NCI-H1105 treated with DMSO at 0.1 percent for 48 hours (cell line): ENCODE data around the gene LGALS13.

Source experiments
- DNase-seq: peaks from one replicate; lab custom pipeline; 2025; lab: John Stamatoyannopoulos, UW

LGALS13 gene

DNA sequence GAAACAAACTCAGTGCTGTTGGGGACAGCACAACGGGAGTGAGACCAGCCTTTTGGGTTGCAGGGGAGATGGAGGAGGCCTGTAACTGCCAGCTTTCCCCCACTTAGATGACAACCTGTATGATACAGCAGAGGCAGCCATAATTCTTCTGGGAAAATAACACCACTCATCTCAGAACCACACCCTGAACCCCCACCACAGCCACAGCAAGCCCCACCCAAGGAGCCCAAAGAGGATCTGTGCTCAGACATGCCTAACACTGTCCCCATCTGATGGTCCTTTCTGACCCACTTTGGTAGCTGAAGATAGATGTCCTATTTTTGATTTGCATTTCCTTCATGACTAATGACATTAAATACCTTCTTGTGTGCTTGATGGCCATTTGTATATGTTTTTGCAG, 15.4 kb downstream of the LGALS13 start:
- no peak for DNase-seq

DNA sequence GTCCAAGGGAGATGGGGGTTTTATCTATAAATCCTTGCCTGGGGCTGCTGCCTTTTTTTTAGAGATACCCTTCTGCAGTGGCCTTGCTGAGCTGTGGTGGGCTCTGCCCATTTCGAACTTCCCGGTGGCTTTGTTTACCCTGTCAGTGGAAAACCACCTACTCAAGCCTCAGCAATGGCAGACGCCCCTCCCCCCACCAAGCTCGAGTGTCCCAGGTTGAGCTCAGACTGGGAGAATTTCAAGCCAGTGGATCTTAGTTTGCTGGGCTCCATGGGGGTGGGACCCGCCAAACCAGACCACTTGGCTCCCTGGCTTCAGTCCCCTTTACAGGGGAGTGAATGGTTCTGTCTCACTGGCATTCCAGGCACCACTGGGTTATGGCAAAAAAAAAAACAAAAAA, 21.6 kb downstream of the LGALS13 start:
- DNase-seq = no peak

DNA sequence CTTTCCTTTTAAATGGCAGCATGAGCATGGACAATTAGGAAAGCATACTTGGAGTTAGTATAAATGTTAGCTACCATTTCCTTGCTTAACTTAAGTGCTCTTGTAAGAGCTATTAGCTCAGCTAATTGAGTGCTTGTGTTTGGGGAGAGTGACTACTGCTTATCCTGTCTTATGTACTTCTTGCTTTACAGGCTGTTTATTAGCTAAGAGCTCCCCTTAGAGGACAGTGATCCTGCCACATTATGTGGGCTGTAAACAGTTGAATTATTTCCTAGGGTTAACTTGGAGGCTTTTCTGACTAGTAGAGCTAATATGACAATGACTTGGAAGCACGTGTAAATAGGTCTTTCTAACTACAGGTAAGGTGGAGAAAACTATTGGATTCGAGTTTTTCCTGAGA, 25.3 kb downstream of the LGALS13 start:
- DNase-seq = peak; percentile 0

DNA sequence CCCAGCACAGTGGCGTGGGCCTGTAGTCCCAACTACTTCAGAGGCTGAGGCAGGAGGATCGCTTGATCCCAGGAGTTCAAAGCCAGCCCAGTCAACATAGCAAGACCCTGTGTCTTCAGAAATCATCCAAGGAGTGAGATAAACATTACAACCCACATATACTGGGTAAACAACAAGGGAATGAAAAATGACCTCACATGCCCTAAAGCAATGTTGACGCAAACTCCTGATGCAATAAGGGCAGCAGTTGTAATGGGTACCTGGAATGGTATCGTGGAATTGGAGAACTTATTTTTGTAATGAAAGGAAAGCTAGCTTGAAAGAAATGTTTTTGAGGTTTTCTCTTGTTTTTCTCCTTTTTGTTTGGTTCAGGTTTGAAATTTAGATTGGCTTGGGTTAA, 28.9 kb downstream of the LGALS13 start:
- no peak for DNase-seq

DNA sequence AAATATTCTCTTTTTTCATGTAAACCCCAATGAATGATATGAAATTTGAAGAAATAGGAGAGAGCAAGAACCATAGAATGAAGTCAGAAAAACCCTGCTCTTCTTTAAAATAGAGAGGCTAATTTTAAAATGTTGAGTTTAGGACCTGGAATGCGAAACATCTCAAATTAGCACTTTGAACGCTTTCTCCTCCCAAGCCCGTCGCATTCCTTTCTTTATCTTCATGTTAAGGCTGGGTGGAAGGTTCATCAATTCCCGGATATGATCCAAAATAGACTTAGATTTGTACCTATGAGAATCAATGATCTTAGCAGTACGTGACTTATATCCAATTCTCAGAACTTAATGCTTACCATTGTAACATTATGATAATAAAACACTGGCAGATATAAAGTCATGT, 29.3 kb downstream of the LGALS13 start:
- DNase-seq = no peak

DNA sequence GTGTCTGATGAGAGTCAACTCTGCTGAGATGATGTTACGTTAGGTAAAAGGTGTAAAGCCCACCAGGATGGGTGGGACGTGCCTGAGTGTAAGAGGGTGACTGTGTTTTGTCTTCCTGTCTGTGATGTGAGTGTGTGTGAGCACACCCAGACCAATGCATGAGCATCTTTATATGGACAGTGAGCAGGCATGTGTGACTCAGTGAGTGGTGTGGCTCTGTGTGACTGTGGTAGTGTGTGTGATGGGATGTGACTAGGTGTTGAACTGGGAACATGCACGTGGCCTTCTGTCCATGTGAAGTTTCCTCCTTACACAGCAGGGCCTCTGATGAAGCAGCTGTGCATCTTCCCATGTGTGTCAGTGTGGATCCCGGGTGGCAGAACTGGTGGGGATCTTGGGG, 35.6 kb downstream of the LGALS13 start:
- no peak for DNase-seq

DNA sequence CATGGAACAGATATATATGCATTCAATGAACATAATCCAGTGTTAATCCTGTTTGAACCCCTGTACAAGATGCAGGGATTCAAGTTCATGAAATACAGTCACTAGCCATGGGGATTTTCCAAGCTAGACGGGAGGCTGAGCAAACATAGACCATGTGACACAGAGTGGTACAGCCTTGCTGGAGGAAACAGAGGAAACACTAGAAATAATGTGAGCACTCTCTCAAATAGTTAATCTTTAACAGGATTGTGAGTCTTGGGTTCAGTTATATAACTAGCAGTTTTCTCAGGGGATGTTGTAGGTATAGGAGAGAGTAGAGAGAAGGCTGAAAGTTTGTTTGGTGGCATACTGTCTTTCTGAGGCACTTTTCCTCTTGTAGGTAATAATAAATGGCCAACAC, 39.4 kb downstream of the LGALS13 start:
- DNase-seq = no peak

DNA sequence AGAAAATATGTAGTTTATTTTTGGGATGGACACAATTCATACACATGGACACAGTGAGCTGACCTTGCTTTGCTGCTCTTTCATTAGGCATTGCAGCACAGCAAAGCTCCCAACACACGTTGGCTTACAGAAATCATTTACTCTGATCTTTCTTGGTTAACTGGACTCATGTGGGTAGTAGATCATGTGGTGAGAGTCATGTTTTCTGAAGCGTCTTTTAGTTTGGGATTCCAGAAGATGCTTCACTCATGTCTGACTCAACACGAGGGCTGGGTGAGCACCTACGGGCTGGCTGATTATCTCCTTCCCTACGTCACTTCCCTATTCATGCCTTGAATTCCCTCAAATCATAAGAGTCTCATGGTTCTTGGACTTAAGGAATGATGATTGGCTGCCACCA, 41.3 kb downstream of the LGALS13 start:
- DNase-seq = no peak

DNA sequence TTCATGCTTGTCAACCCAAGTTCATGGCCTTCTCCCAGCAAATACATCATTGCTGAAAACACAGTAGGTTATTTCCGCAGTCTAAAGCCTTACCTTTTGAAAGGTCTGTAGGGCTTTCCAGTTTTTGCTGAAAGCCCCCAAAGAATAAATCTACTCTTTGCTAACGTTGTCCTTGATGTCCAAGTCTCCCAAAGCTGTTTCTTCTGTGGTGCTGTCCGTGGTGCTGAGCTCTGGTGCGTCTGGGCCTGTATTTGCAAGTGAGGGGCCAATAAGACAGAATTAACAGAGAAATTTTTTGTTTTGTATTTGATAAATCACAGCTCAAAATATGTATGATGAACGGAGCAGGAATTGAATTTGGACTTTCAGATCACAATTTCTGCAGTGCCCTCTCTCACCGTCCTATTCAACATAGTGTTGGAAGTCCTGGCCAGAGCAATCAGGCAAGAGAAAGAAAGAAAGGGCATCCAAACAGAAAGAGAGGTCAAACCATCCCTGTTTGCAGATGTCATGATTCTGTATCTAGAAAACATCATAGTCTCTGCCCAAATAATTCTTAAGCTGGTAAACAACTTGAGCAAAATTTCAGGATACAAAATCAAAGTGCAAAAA, 43.6 kb downstream of the LGALS13 start:
- DNase-seq = no peak

DNA sequence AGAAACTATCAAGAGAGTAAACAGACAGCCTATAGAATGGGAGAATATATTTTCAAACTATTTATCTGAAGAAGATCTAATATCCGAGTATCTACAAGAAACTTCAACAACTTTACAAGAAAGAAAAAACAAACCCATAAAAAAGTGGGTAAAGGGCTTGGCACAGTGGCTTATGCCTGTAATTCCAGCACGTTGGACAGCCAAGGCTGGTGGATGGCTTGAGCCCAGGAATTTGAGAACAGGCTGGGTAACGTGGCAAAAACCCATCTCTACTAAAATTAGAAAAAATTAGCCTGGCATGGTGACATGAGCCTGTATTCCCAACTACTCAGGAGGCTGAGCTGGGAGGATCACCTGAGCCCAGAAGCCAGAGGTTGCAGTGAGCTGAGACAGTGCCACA, 45.6 kb downstream of the LGALS13 start:
- no peak for DNase-seq

DNA sequence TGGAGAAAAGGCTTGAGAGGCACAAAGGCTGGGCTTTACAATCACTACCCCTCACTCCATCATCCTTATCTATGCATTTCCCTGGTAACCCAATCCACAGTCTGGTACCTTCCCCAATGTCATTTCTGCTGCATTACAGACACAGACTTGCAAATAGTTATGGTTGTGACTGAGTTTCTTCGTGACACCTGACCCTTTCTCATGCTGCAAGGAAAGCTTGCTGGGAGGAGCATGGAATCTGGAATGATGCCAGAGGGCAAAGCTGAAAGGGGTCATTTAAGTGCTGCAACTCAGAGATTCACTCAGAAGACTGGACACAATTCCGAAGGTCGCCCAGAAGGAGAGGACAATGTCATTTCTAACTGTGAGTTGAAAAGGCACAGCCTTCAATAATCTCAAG, 53.3 kb downstream of the LGALS13 start, which contains the start of gene LGALS16:
Gene LGALS16, plus strand, starts transcription at position 301 of the 400 bp plus-strand sequence. Its CDS starts 49 bp downstream, at position 350.
- no peak for DNase-seq
